D341Med (cell line): ENCODE data around the gene ASTN1.
A peak's percentile ranks its signal among the peaks of the same experiment; 100 is the strongest.

ENCODE experiments used
- DNase-seq: peaks from one replicate; pipeline ENCODE4 v3.0.0; 2012; ENCODE audit warnings: low spot score

Gene ASTN1

DNA sequence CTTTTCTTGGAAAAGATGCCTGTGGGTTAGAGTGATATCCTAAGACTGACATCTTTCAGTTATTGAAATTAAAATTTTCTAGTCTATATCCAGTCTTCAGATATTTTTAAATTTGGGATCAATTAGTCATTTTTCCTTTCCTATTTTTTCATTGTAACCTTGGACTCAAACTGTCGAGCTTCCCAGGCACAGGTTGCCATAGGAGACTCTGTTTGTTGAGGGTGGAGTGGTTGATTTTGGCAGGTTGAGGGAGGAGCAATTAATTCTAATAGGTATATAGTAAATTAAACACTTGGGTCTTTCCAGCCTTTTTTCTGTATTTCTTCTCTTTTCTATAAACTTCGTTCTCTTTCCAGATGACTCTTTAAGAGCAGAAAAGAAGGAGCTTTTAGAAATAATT lies 326.8 kb downstream of the ASTN1 start:
- DNase-seq: no peak

- DNase-seq: no peak
Observed at GRCh38 chr1:176831150-176831549, 333.4 kb downstream of the ASTN1 start.

DNA sequence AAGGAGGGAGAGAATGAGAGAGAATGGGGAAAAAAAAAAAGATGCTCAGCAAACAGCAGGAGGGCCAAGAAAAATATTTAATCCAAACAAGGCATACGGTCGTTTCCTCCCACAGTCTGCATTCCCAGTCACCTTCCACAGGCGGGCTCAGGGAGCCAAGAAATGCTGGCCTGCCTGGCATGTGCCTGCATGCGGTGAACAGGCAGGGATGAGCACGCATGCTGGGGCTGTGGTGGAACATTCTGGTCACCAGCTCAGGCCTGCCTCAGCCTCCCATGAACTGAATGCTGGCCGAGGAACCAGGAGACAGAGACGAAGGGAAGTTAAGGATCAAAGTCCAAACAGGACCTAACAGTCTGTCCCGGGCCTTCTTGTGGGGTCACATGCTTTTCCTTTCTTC lies 335.3 kb downstream of the ASTN1 start:
- DNase-seq: no peak

GRCh38 chr1:176826265-176826664 lies 338.2 kb downstream of the ASTN1 start:
- DNase-seq: peak; percentile 63

DNA sequence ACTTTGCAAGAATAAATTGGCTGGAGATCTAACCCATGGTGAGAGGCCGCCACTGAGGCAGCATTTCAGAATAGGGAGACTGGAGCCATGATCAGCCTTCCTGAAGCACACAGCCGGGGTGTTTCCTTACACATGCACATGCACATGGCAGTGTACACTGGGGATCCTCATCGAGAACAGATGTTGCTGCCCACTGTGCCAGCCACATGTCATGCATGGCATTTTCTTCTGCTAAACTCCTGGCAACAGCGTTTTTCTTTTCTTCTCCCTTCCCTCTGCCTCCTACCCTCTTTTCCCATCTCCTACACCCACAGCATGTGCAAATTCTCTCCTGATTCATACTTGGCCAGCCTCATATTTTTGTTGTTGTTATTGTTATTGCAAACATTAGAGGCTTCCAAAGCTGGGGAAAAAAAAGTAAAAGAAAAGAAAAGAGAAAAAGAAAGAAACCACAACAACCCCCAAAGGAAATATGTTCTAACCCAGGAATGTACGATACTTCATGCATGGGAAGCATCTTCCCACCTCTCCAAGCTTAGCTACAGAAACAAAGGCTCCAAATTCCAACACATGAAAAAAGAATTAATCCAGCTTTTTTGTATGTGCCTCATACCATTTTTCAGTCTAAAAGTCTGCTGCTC lies 344.0 kb downstream of the ASTN1 start:
- DNase-seq: no peak

GRCh38 chr1:176816232-176816631 lies 348.3 kb downstream of the ASTN1 start:
- no peak for DNase-seq

DNA sequence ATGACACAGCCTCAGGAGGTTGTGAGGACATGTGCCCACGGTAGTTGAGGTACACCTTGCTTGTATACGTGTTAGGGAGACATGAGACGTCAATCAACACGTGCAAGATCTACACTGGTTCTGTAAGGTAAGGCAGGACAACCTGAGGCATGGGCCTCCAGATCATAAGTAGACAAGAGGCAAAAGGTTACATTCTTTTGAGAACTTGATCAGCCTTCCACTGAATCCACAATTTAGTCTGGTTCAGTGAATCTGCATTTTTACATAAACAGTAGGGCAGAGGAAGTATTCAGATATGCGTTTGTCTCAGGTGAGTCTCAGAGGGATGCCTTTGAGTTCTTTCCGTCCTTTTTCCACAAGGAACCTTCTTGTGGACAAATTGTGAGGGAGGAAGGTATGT lies 348.9 kb downstream of the ASTN1 start:
- no peak for DNase-seq

- DNase-seq: no peak
Observed at GRCh38 chr1:176811511-176812288, 352.8 kb downstream of the ASTN1 start.

GRCh38 chr1:176809292-176809691 lies 355.2 kb downstream of the ASTN1 start:
- DNase-seq: no peak
